NCI-H345 treated with DMSO at 0.1 percent for 48 hours (cell line): ENCODE measurements around the gene STAM.

ENCODE experiments used
- DNase-seq: peaks from one replicate; lab custom pipeline; 2025; ENCODE audit not compliant: unreplicated experiment; lab: John Stamatoyannopoulos, UW

The STAM gene

GRCh38 chr10:17725703-17726102 lies 81.8 kb downstream of the STAM start:
- DNase-seq, result no peak

- DNase-seq, result no peak
These were observed 85.7 kb downstream of the STAM start for GRCh38 chr10:17729630-17730029.

GRCh38 chr10:17730667-17731066 lies 86.7 kb downstream of the STAM start:
- DNase-seq, result no peak

- DNase-seq, result no peak
These were observed 87.5 kb downstream of the STAM start for GRCh38 chr10:17731331-17732020.

- DNase-seq, result no peak
These were observed 89.7 kb downstream of the STAM start for GRCh38 chr10:17733620-17734019.

GRCh38 chr10:17734432-17735080 lies 90.6 kb downstream of the STAM start:
- DNase-seq, result no peak

- DNase-seq, result no peak
These were observed 91.4 kb downstream of the STAM start for GRCh38 chr10:17735166-17735941.

GRCh38 chr10:17736223-17736622 lies 92.3 kb downstream of the STAM start:
- DNase-seq, result no peak

- DNase-seq, result no peak
These were observed 93.3 kb downstream of the STAM start for GRCh38 chr10:17737027-17737965.

GRCh38 chr10:17740668-17741067 lies 96.7 kb downstream of the STAM start:
- DNase-seq, result no peak

- DNase-seq, result no peak
These were observed 99.0 kb downstream of the STAM start for GRCh38 chr10:17742918-17743317.

GRCh38 chr10:17743437-17743836 lies 99.5 kb downstream of the STAM start:
- no peak for DNase-seq

- no peak for DNase-seq
These were observed 100.5 kb downstream of the STAM start for GRCh38 chr10:17744341-17744861.

- no peak for DNase-seq
These were observed 104.1 kb downstream of the STAM start for GRCh38 chr10:17747883-17748550.

GRCh38 chr10:17749890-17750289 lies 105.9 kb downstream of the STAM start:
- DNase-seq, result no peak

GRCh38 chr10:17751781-17752445 lies 108.0 kb downstream of the STAM start, which contains the start of gene TMEM236:
TSS of gene TMEM236 (plus strand) at chr10:17752201. CDS start at chr10:17752296, 95 bp downstream.
- DNase-seq, result no peak

GRCh38 chr10:17756557-17757217 lies 112.7 kb downstream of the STAM start:
- no peak for DNase-seq

- DNase-seq, result no peak
These were observed 114.2 kb downstream of the STAM start for GRCh38 chr10:17758200-17758599.

GRCh38 chr10:17758896-17759295 lies 114.9 kb downstream of the STAM start:
- DNase-seq, result no peak
